Measurements from ENCODE around the gene KIF1B.

KIF1B gene

DNA sequence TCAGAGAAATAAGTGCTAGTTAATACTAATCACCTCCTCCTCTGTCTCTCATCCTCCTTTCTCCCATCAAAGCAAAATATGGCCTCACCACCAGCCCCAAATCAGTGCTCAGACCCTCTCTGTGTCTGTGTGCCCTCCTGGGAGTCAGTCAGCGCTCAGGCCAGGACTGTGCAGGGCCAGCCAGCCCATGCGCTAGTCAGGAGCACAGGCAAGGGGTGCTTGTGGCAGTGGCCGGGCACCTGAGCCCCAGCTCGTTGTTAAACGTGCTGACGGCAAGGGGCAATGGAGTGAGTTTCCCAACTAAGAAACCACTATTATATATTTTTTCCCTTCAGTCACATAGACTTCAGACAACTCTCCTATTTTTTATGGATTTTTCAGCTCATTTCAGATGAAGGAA is 169.3 kb downstream of the KIF1B start:
- peaks cover 23% of the 10 kb centered on the region for H3K36me3 Mint-ChIP-seq (ENCODE audit: low read depth)
- H3K27me3 Mint-ChIP-seq = no peaks in the 10 kb centered on the region
- H3K27ac Mint-ChIP-seq = no peak overlapping the region
- no peaks in the 10 kb centered on the region for H3K9me3 Mint-ChIP-seq
- H3K4me3 Mint-ChIP-seq = no peak overlapping the region
- DNase-seq = no peak
- no peaks in the 10 kb centered on the region for H3K4me1 Mint-ChIP-seq (ENCODE audit: low read depth)

DNA sequence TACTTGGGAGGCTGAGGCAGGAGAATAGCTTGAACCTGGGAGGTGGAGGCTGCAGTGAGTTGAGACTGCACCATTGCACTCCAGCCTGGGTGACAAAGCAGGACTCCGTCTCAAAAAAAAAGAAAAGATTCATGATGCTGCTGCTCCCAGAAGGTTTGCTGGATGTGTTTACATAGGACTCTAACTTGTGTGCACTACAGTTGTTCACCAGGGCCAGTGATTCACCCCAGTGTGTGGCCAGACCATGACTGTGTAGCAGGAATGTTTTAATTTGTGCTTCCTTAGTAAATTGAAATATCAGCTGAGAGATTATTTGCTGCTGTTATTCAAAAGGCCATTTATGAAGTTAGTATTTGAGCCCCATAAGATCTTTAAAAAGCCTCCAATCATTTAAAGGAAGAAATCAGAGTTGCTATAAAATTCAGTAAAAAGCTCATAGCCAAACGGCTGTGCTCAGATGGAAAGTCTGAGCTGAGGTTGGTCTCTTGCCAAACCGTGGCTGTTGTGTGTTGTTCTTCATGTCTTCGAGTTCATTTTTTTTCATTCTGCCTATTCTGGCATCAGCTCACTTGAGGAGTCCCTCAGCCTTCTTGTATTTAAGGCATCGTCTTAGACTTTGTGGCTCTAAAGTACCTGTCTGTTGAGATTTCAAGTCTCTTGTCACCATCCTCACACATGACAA is 170.4 kb downstream of the KIF1B start:
- Mint-ChIP-seq H3K27me3 (no peaks in the 10 kb centered on the region), H3K36me3 (ENCODE audit: low read depth) (peaks cover 15% of the 10 kb centered on the region), H3K9me3 (no peaks in the 10 kb centered on the region), H3K27ac (no peak overlapping the region), H3K4me3 (no peak overlapping the region), H3K4me1 (ENCODE audit: low read depth) (no peaks in the 10 kb centered on the region)
- no peak for DNase-seq

DNA sequence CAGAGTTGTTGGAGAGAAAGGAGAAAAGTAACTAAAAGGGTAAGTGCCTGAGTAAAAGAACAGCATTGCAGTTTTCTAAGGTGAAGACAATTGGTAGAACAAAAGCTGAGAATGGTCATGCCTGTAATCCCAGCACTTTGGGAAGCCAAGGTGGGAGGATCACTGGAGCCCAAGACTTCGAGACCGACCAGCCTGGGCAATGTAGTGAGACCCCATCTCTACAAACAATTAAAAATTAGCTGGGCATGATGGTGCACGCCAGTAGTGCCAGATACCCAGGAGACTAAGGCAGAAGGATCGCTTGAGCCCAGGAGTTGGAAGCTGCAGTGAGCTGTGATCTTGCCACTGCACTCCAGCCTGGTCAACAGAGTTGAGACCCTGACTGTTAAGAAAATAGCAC is 173.3 kb downstream of the KIF1B start:
- Mint-ChIP-seq H3K9me3 (no peaks in the 10 kb centered on the region), H3K27me3 (no peaks in the 10 kb centered on the region), H3K4me1 (ENCODE audit: low read depth) (peaks cover 10% of the 10 kb centered on the region), H3K36me3 (ENCODE audit: low read depth) (peaks cover 3% of the 10 kb centered on the region), H3K4me3 (no peak overlapping the region), H3K27ac (no peak overlapping the region)
- no peak for DNase-seq

DNA sequence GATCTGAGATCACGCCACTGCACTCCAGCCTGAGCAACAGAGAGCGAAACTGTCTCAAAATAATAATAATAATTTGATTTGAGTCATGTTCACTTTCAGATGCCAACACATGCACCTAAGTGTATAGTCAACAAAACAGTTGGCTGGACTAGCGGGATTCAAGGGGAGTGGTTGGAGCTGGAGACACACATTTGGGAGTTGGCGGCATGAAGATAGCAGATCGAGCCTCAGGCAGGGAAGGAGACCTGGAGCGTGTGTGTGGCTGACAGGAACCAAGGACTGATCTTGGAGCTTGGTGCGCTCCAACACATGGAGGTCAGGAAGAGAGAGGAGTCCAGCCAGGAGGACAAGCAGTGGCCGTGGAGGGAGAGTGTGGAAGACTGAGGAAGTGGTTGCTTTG is 173.8 kb downstream of the KIF1B start:
- no peak overlapping the region for H3K4me3 Mint-ChIP-seq
- H3K27ac Mint-ChIP-seq = no peak overlapping the region
- no peaks in the 10 kb centered on the region for H3K27me3 Mint-ChIP-seq
- H3K4me1 Mint-ChIP-seq (ENCODE audit: low read depth) = peaks cover 10% of the 10 kb centered on the region
- H3K36me3 Mint-ChIP-seq (ENCODE audit: low read depth) = no peaks in the 10 kb centered on the region
- H3K9me3 Mint-ChIP-seq = no peaks in the 10 kb centered on the region
- DNase-seq = no peak

DNA sequence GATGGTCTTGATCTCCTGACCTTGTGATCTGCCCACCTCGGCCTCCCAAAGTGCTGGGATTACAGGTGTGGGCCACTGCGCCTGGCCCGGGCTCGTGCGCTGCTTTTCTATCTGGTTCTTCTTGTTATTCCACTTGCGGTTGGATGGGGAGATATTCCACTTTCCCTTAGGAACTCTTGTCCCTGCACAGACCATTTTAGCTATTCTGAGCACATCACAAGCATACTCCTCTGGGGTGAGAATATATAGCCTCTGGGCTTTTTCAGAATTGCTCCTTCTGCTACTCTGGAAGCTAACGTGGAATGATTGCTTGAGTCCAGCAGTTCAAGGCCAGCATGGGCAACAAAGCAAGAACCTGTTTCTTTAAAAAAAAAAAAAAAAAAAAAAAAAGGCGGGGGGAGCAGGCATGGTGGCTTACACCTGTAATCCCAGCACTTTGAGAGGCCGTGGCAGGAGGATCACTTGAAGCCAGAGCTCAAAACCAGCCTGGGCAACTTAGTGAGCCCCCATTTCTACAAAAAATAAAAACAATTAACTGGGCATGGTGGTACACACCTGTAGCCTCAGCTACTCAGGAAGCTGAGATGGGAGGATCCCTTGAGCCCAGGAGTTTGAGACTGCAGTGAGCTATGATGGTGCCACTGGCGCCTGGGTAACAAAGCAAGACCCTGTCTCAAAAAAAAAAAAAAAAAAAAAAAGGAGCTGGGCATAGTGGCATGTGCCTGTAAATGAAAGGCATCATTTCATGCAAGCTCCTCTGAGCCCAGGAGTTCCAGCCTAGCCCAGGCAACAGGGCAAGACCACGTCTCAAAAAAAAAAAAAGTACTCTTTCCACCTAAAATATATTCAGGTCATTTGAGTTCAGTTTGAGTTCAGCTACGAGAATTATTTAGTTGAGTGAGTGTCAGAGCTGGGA is 176.6 kb downstream of the KIF1B start:
- H3K27me3 Mint-ChIP-seq = no peaks in the 10 kb centered on the region
- peaks cover 10% of the 10 kb centered on the region for H3K4me1 Mint-ChIP-seq (ENCODE audit: low read depth)
- no peak overlapping the region for H3K27ac Mint-ChIP-seq
- H3K36me3 Mint-ChIP-seq (ENCODE audit: low read depth) = no peaks in the 10 kb centered on the region
- DNase-seq = no peak
- H3K4me3 Mint-ChIP-seq = no peak overlapping the region
- no peaks in the 10 kb centered on the region for H3K9me3 Mint-ChIP-seq

DNA sequence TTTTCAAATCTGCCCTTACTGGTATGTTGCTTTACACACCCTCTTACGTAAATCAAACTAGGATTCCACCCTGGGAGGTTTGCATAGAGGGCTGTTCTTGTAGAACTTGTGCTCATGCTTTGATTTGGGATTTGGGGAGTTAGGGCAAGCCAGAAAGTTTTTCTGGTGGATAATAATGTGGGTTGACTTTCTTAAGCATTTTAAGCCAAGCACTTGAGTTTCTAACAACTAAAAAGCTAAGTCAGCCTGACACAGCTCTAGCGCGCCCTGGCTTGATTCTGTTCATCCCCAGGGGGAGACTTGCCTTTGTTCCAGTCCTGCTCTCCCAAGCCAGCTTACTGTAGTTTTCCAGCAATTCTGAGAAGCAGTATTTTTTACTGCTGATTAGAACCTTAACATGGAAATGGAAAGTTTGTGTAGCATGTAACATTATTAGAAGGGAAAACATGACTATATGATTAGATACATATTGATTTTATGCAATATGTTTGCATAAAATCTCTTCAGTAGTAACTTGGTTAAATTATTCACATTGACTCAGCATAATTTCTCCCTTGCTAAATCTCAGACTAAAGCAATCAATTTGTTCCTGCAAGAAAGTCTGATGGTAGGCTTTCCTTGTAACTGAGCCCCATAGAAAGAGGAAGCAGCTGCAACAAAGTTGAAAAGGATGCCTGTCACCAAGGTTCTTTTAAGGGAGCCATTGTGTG is 177.5 kb downstream of the KIF1B start:
- no peaks in the 10 kb centered on the region for H3K36me3 Mint-ChIP-seq (ENCODE audit: low read depth)
- no peak overlapping the region for H3K4me3 Mint-ChIP-seq
- no peaks in the 10 kb centered on the region for H3K9me3 Mint-ChIP-seq
- H3K27ac Mint-ChIP-seq = peak overlapping the region; percentile 22
- peaks cover 10% of the 10 kb centered on the region for H3K4me1 Mint-ChIP-seq (ENCODE audit: low read depth)
- H3K27me3 Mint-ChIP-seq = no peaks in the 10 kb centered on the region
- no peak for DNase-seq

DNA sequence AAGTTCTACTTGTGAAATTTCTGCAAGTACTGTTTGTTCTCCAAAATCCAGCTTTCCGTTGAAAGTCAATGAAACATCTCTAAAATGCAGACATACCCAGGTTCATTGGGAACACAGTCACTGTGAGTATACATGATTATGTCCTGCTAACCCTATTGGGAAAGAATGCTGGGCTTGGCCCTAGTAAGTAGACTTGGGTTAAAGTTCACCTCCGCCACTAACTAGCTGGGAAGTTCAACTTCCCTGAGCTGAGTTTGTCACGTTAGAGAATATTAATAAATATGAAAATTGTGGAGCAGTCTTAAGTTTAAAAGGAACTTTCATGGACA is 178.0 kb downstream of the KIF1B start:
- H3K27ac Mint-ChIP-seq = peak overlapping the region; percentile 26
- H3K4me1 Mint-ChIP-seq (ENCODE audit: low read depth) = peaks cover 10% of the 10 kb centered on the region
- H3K27me3 Mint-ChIP-seq = no peaks in the 10 kb centered on the region
- no peak for DNase-seq
- no peaks in the 10 kb centered on the region for H3K9me3 Mint-ChIP-seq
- no peaks in the 10 kb centered on the region for H3K36me3 Mint-ChIP-seq (ENCODE audit: low read depth)
- no peak overlapping the region for H3K4me3 Mint-ChIP-seq

DNA sequence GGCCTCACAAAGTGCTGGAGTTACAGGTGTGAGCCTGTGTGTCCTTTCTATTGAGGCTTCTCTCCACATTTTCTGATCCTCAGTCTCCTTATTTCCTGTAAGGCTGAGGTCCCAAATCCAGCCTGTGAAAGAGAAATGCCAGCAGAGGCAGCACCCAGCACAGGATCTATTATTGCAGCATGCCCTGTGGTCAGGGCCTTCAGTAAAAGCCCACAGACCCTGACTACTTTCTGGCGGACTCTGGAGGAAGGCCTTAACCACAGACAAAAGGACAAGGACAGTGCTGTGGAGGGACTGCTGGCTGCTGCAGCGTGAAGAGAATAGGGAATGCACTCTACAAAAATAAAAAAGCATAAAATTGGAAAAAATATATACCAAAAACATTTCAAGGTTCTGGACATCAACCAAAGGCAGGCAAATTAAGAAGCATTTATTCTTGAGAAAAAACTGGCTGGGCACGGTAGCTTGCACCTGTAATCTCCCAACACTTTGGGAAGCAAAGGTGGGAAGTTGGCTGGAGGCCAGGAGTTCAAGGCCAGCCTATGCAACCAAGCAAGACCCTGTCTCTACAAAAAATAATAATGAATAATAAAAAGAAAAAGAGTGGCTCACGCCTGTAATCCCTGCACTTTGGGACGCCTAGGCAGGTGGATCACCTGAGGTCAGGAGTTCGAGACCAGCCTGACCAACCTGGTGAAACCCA is 179.1 kb downstream of the KIF1B start:
- Mint-ChIP-seq H3K27ac (no peak overlapping the region), H3K36me3 (ENCODE audit: low read depth) (no peaks in the 10 kb centered on the region)

DNA sequence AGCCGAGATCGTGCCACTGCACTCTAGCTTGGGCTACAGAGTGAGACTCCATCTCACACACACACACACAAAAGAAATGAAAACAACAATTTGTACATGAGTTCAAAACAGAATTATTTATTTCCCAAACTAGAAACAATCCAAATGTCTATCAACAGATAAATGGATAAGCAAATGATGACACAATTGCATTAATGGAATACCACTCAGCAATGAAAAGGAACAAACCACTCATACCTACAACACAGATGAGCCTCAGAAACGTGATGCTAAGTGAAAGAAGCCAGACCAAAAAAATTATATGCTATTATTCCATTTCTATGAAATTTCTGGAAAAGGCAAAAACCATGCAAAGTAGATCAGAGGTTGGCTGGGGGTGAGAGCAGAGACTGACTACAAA is 186.5 kb downstream of the KIF1B start:
- H3K27me3 Mint-ChIP-seq = no peaks in the 10 kb centered on the region
- peaks cover 26% of the 10 kb centered on the region for H3K36me3 Mint-ChIP-seq (ENCODE audit: low read depth)
- no peak for DNase-seq
- H3K9me3 Mint-ChIP-seq = no peaks in the 10 kb centered on the region
- peaks cover 29% of the 10 kb centered on the region for H3K4me1 Mint-ChIP-seq (ENCODE audit: low read depth)
- no peak overlapping the region for H3K4me3 Mint-ChIP-seq
- H3K27ac Mint-ChIP-seq = no peak overlapping the region

More for the DNA sequence above, 179.1 kb downstream of the KIF1B start:
- peaks cover 10% of the 10 kb centered on the region for H3K4me1 Mint-ChIP-seq (ENCODE audit: low read depth)
- H3K27me3 Mint-ChIP-seq = no peaks in the 10 kb centered on the region
- no peak overlapping the region for H3K4me3 Mint-ChIP-seq
- no peaks in the 10 kb centered on the region for H3K9me3 Mint-ChIP-seq
- no peak for DNase-seq

DNA sequence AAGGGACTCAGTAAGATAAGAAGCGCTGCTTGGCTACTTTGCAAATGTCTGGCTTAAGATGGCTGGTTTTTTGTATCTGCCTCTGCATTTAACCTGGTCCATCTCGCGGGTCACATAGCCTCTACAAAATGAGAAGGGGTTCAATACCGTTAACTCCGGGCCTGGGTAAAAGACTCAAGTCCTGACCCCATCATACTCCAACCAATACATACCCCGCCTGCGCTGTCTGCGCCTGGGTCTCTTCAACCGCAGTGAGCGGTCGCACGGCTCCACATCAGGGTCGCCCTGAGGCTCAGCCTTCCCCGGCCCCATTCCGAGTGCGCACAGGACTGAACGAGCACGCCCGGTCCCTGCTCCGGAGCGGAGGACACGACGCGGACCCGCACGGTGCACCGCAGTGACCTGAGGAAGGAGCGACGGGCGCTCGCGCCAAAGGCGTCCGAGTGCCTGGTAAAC is 187.9 kb downstream of the KIF1B start:
- DNase-seq = no peak
- Mint-ChIP-seq H3K9me3 (no peaks in the 10 kb centered on the region), H3K4me1 (ENCODE audit: low read depth) (peaks cover 40% of the 10 kb centered on the region), H3K27me3 (no peaks in the 10 kb centered on the region), H3K27ac (peak overlapping the region; percentile 88), H3K4me3 (peak overlapping the region; percentile 87), H3K36me3 (ENCODE audit: low read depth) (peaks cover 40% of the 10 kb centered on the region)

DNA sequence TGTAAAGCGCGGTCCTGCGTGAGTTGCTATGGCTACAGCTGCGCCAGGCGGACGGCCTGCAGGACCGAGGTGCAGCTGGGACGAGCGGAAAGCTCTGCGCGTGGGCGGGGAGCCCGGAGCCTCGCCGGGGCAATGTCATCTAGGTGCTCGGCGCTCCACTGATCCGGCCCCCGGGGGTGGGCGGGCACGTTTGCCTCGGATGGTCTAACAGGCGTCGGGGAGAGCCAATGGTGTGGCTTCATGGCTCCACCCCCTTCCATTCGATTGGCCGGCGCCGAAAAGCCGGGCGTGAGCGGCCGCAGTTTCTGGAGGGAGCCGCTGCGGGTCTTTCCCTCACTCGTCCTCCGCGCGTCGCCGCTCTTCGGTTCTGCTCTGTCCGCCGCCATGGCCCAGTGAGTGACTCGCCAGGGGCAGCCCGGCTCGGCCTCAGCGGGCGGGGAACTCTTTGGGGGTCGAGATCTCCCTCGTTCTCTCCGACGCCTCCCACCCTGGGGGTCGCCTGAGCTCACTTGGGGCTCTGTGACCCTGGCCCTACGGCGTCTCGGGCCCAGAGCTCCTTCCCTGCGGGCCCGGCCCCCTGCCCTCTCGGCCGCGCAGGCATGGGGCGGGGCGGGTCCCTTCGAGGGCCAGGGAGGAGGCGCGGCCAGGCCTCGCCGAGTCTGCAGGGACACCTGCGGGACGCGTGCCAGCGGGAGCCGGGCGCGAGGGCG is 188.5 kb downstream of the KIF1B start, which contains the start of gene PGD:
Gene PGD, plus strand, starts transcription at position 331 of the 710 bp plus-strand sequence. Its CDS starts 54 bp downstream, at position 385.
- Mint-ChIP-seq H3K4me1 (ENCODE audit: low read depth) (peaks cover 45% of the 10 kb centered on the region), H3K27ac (peak within 1 kb of the TSS; percentile 91), H3K27me3 (no peaks in the 10 kb centered on the region), H3K9me3 (no peaks in the 10 kb centered on the region), H3K36me3 (ENCODE audit: low read depth) (peaks cover 46% of the 10 kb centered on the region), H3K4me3 (peak within 1 kb of the TSS; percentile 92)
- peak; percentile 98 for DNase-seq

DNA sequence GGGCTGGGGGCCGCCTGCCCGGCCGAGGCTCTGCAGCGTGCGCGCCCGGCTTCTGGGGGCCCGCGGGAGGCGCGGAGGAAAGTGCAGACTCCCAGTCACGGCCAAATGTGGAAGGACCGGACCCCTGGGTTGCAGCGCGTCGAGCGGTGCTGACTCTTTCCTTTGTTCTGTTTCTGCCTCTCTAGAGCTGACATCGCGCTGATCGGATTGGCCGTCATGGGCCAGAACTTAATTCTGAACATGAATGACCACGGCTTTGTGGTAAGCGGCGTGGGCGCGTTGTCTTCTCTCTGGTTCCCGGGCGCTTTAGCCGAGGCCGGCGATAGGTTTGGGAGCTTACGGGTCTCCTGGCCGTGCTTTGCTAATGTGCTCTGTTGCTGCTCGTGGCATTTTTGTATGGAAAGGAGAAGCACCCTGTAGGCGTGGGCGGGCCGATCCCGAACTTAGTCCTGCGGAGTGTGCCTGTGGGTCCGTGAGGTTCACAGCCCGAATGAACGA is 189.1 kb downstream of the KIF1B start:
- Mint-ChIP-seq H3K4me3 (peak overlapping the region; percentile 92), H3K9me3 (no peaks in the 10 kb centered on the region), H3K36me3 (ENCODE audit: low read depth) (peaks cover 52% of the 10 kb centered on the region), H3K27ac (peak overlapping the region; percentile 91), H3K27me3 (no peaks in the 10 kb centered on the region), H3K4me1 (ENCODE audit: low read depth) (peaks cover 45% of the 10 kb centered on the region)
- DNase-seq = no peak

DNA sequence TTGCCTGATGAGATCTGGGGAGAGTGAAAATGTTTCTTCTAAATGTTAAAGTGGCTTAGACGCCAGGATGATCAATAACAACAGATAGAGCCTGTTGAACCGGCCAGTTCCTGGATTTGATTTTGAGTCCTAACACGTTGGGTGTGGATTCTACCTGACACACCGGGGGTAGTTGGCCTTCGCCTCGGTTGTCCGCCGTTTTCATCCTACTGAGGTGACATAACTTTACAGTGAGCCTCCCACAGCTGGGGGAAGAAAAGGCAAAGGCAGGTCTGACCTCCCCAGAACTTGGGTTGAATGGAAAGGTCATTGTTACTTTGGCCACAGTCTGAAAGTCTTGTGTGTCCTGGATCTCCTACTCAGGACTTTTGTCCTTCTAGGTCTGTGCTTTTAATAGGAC is 189.6 kb downstream of the KIF1B start:
- peak overlapping the region; percentile 91 for H3K27ac Mint-ChIP-seq
- H3K4me3 Mint-ChIP-seq = peak overlapping the region; percentile 92
- H3K36me3 Mint-ChIP-seq (ENCODE audit: low read depth) = peaks cover 56% of the 10 kb centered on the region
- no peak for DNase-seq
- H3K4me1 Mint-ChIP-seq (ENCODE audit: low read depth) = peaks cover 45% of the 10 kb centered on the region
- no peaks in the 10 kb centered on the region for H3K27me3 Mint-ChIP-seq
- H3K9me3 Mint-ChIP-seq = no peaks in the 10 kb centered on the region

Data from activated T-cell treated with anti-CD3 and anti-CD28 coated beads, Interleukin-2, amount 50 U/mL, for 24 hours (primary cell).